ENCODE results near the gene CYP26B1. TPM values are rescaled to one million over a fixed set of nuclear protein-coding genes. Genes with fewer than 3 reads are reported as not detected.

Gene CYP26B1
- total and polyA plus RNA-seq, 4 donors: 0.47 to 1.8 (median 0.65) TPM

GRCh38 chr2:72185206-72185605 lies 37.5 kb upstream of the CYP26B1 start:
- Histone ChIP-seq H3K27me3 (ENCODE audit: control insufficient read depth in 4 of 4, insufficient read depth in 4 of 4, low read length in 3 of 4) (no peaks in the 10 kb centered on the region), H3K36me3 (ENCODE audit: control insufficient read depth in 4 of 4, insufficient read depth in 3 of 4, low read depth in 1 of 4, low read length in 3 of 4) (no peaks in the 10 kb centered on the region), H3K9ac (ENCODE audit: low read depth in 1 of 2, low read length in 2 of 2) (no peak overlapping the region), H3K4me3 (ENCODE audit: low read depth in 1 of 3, low read length in 3 of 3) (no peak overlapping the region), H3K27ac (ENCODE audit: low read depth in 1 of 2, low read length in 2 of 2) (no peak overlapping the region), H3K4me1 (ENCODE audit: control insufficient read depth in 4 of 4, insufficient read depth in 4 of 4, low read length in 3 of 4) (peaks cover 0 to 3% (median 0%) of the 10 kb centered on the region in 4 donors), H3K9me3 (ENCODE audit: control insufficient read depth in 4 of 4, low read length in 3 of 4) (no peaks in the 10 kb centered on the region)
- WGBS: 82% methylated on average over 1 of the region's 1 CpG
- TF ChIP-seq TAF1 (conservative IDR thresholded peaks at IDR 0.05): no peak
- no peak for TF ChIP-seq HNF4A (conservative IDR thresholded peaks at IDR 0.05)
- no peak for DNase-seq (ENCODE audit: low spot score)

- Histone ChIP-seq H3K4me1 (ENCODE audit: control insufficient read depth in 4 of 4, insufficient read depth in 4 of 4, low read length in 3 of 4) (peaks cover 0 to 3% (median 0%) of the 10 kb centered on the region in 4 donors), H3K9ac (ENCODE audit: low read depth in 1 of 2, low read length in 2 of 2) (no peak overlapping the region), H3K27ac (ENCODE audit: low read depth in 1 of 2, low read length in 2 of 2) (no peak overlapping the region), H3K36me3 (ENCODE audit: control insufficient read depth in 4 of 4, insufficient read depth in 3 of 4, low read depth in 1 of 4, low read length in 3 of 4) (peaks cover 0 to 5% (median under 1%) of the 10 kb centered on the region in 4 donors), H3K9me3 (ENCODE audit: control insufficient read depth in 4 of 4, low read length in 3 of 4) (no peaks in the 10 kb centered on the region), H3K27me3 (ENCODE audit: control insufficient read depth in 4 of 4, insufficient read depth in 4 of 4, low read length in 3 of 4) (no peaks in the 10 kb centered on the region), H3K4me3 (ENCODE audit: low read depth in 1 of 3, low read length in 3 of 3) (no peak overlapping the region)
- no peak for DNase-seq (ENCODE audit: low spot score)
- TF ChIP-seq RAD21 (IDR thresholded peaks at IDR 0.05) (no peak), JUND (IDR thresholded peaks at IDR 0.05) (no peak), MAX (IDR thresholded peaks at IDR 0.05) (no peak), YY1 (IDR thresholded peaks at IDR 0.05) (no peak), ATF3 (IDR thresholded peaks at IDR 0.05) (no peak), ZBTB33 (IDR thresholded peaks at IDR 0.05) (no peak), CTCF (IDR thresholded peaks at IDR 0.05; ENCODE audit: low read depth, low read length, missing input control) (no peak), FOXA1 (IDR thresholded peaks at IDR 0.05) (no peak), FOXA2 (IDR thresholded peaks at IDR 0.05) (no peak), TAF1 (conservative IDR thresholded peaks at IDR 0.05) (no peak), EGR1 (IDR thresholded peaks at IDR 0.05; ENCODE audit: low read depth in 2 of 2) (no peak), HNF4A (conservative IDR thresholded peaks at IDR 0.05) (no peak), RXRA (IDR thresholded peaks at IDR 0.05) (no peak), NR2F2 (IDR thresholded peaks at IDR 0.05) (no peak), REST (IDR thresholded peaks at IDR 0.05) (no peak), GABPA (IDR thresholded peaks at IDR 0.05 in 1 of 2, conservative IDR thresholded peaks at IDR 0.05 in 1 of 2) (no peak)
- 95% methylated on average over 2 of the region's 2 CpGs for WGBS
Measured at GRCh38 chr2:72183466-72183865, 35.8 kb upstream of the CYP26B1 start.

All from liver (tissue), 9 donors.